ENCODE data around the gene DSCAM. TPM values are rescaled to one million over a fixed set of nuclear protein-coding genes. Genes with fewer than 3 reads are reported as not detected.

The DSCAM gene
- total and polyA plus RNA-seq, 2 experiments from 2014 or later, result not detected

DNA sequence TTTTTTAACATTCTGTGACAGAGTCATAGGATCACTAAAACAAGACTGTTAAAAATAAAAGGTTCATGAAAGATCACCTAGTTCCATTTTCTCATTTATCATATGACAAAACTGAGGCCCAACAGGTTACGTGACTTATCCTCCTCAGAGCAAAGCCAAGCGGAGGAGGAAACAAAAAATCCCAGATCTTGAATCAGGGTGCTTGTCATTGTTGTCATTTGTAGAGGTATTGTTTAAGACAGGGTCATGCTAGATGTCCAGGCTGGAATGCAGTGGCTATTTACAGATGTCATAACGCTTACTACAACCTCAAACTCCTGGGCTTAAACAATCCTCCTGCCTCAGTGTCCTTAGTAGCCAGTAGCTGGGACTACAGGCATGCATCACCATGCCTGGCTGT lies 293.2 kb downstream of the DSCAM start:
- Histone ChIP-seq H3K4me1 (ENCODE audit: insufficient read depth) (no peaks in the 10 kb centered on the region), H3K27me3 (replicated peaks; ENCODE audit: insufficient read depth) (no peaks in the 10 kb centered on the region), H2AFZ (no peak overlapping the region), H3K9me3 (ENCODE audit: low read depth) (no peaks in the 10 kb centered on the region), H3K9ac (no peak overlapping the region), H4K20me1 (ENCODE audit: insufficient read depth) (no peaks in the 10 kb centered on the region), H3K4me2 (ENCODE audit: unreplicated experiment) (no peak overlapping the region), H3K4me3 (no peak overlapping the region), H3F3A (ENCODE audit: insufficient read depth) (no peaks in the 10 kb centered on the region), H3K9me2 (ENCODE audit: insufficient read depth) (no peaks in the 10 kb centered on the region), H3K36me3 (ENCODE audit: low read depth) (no peaks in the 10 kb centered on the region), H3K27ac (no peak overlapping the region), H3K79me2 (ENCODE audit: insufficient read depth) (no peaks in the 10 kb centered on the region)
- 20 to 42% methylated on average over 3 of the region's 3 CpGs for WGBS, 2 experiments (ENCODE audit: low coverage in 1 of 2, low lambda C conversion rate in 2 of 2, missing lambda C conversion rate in 2 of 2)
- in situ Hi-C loops (cut with MboI), result no loop called here
- no peak for DNase-seq
- TF ChIP-seq EZH2phosphoT487 (IDR thresholded peaks at IDR 0.05; ENCODE audit: insufficient read depth, low read depth), result no peak
- no peak for TF ChIP-seq EZH2 (IDR thresholded peaks at IDR 0.05; ENCODE audit: insufficient read depth, poor library complexity, severe bottlenecking)

DNA sequence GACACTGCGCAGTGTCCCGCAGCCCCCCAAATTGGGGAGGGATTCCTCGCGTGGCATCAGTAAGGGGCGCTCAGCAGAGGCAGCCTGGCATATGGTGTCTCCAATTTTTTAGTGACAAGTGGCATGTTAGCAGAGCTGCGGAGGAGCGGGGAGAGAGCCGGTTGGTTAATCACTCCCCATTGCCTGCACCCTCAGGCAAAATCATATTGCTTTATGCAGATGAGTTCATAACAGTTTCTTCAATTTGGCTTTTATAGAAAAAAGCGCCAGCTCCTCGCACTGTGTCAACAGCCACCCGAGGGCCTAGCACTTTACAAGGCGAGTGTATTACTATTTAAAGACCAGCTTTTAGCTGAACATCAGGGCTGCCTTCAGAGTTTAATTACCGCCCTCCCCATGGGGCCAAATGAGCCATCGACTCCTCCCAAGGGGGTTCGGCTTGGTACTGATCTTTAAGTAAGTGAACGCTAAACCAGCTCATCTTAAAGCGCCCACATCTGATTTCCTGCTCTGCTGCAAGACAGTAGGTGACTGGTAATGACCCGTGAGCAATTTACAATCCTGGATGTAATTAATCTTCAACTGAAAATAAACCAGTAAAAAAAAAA lies 298.9 kb downstream of the DSCAM start:
- H3K79me2 ChIP-seq (ENCODE audit: insufficient read depth), result no peaks in the 10 kb centered on the region
- H3K4me2 ChIP-seq (ENCODE audit: unreplicated experiment), result no peak overlapping the region
- no peak overlapping the region for H3K27ac ChIP-seq
- no peak overlapping the region for H3K4me3 ChIP-seq
- H3K4me1 ChIP-seq (ENCODE audit: insufficient read depth), result no peaks in the 10 kb centered on the region
- no peak overlapping the region for H2AFZ ChIP-seq
- no peaks in the 10 kb centered on the region for H4K20me1 ChIP-seq (ENCODE audit: insufficient read depth)
- TF ChIP-seq EZH2 (IDR thresholded peaks at IDR 0.05; ENCODE audit: insufficient read depth, poor library complexity, severe bottlenecking) (no peak), EZH2phosphoT487 (IDR thresholded peaks at IDR 0.05; ENCODE audit: insufficient read depth, low read depth) (no peak)
- no peaks in the 10 kb centered on the region for H3K36me3 ChIP-seq (ENCODE audit: low read depth)
- DNase-seq, result no peak
- no peaks in the 10 kb centered on the region for H3K9me2 ChIP-seq (ENCODE audit: insufficient read depth)
- H3K9me3 ChIP-seq (ENCODE audit: low read depth), result no peaks in the 10 kb centered on the region
- H3K9ac ChIP-seq, result no peak overlapping the region
- H3F3A ChIP-seq (ENCODE audit: insufficient read depth), result no peaks in the 10 kb centered on the region
- in situ Hi-C loops (cut with MboI), result no loop called here
- 40 to 43% methylated on average over 18 of the region's 18 CpGs for WGBS, 2 experiments (ENCODE audit: low coverage in 1 of 2, low lambda C conversion rate in 2 of 2, missing lambda C conversion rate in 2 of 2)
- H3K27me3 ChIP-seq (replicated peaks; ENCODE audit: insufficient read depth), result no peaks in the 10 kb centered on the region

DNA sequence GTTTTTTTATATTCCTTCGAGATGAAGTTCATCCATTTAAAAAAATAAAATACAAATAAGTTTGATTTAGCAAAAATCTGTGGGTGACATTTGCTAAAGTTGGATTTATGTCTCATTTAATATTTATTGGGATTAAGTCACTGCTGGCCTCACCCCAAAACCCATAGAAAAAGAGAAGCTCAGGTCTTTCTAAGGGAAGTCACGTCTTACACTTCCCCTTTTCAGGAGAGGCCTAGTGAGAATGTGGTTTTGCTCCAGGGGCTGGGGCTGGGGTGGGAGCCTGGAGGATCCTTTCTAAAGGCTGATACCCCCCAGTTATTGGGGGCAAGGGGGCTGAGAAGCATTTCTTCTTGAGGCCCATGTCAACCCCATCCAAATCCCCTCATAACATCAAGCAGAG lies 300.3 kb downstream of the DSCAM start:
- Histone ChIP-seq H3K4me3 (no peak overlapping the region), H3K79me2 (ENCODE audit: insufficient read depth) (no peaks in the 10 kb centered on the region), H3K9me2 (ENCODE audit: insufficient read depth) (no peaks in the 10 kb centered on the region), H3K27ac (no peak overlapping the region), H3K4me2 (ENCODE audit: unreplicated experiment) (no peak overlapping the region), H3K4me1 (ENCODE audit: insufficient read depth) (no peaks in the 10 kb centered on the region), H3K27me3 (replicated peaks; ENCODE audit: insufficient read depth) (no peaks in the 10 kb centered on the region), H3K9me3 (ENCODE audit: low read depth) (no peaks in the 10 kb centered on the region), H3F3A (ENCODE audit: insufficient read depth) (no peaks in the 10 kb centered on the region), H3K9ac (no peak overlapping the region), H3K36me3 (ENCODE audit: low read depth) (no peaks in the 10 kb centered on the region), H2AFZ (no peak overlapping the region), H4K20me1 (ENCODE audit: insufficient read depth) (no peaks in the 10 kb centered on the region)
- DNase-seq, result no peak
- WGBS, 2 experiments (ENCODE audit: low coverage in 1 of 2, low lambda C conversion rate in 2 of 2, missing lambda C conversion rate in 2 of 2), result 26 to 44% methylated on average over 2 of the region's 2 CpGs
- in situ Hi-C loops (cut with MboI), result no loop called here
- TF ChIP-seq EZH2phosphoT487 (IDR thresholded peaks at IDR 0.05; ENCODE audit: insufficient read depth, low read depth), result no peak
- TF ChIP-seq EZH2 (IDR thresholded peaks at IDR 0.05; ENCODE audit: insufficient read depth, poor library complexity, severe bottlenecking), result no peak

DNA sequence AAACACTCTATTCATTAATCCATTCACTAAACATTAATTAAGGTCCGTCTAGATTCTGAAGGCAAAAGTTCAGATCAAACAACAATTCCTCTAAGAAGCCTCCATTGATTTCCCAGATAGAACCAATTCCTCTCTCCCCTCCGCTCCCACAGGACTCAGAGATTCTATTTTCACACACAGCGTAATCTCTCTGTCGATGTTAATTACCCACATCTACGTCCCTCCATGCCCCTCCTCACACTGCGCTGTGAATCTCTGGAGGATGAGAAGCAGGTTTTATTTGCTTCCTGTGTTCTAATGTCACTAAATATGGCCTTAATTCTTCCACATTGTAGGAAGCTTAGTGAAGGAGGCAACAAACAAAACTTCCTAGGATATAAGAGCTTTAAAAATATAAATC lies 306.7 kb downstream of the DSCAM start:
- H3K79me2 ChIP-seq (ENCODE audit: insufficient read depth), result no peaks in the 10 kb centered on the region
- no peaks in the 10 kb centered on the region for H3K4me1 ChIP-seq (ENCODE audit: insufficient read depth)
- no peaks in the 10 kb centered on the region for H4K20me1 ChIP-seq (ENCODE audit: insufficient read depth)
- no peaks in the 10 kb centered on the region for H3K36me3 ChIP-seq (ENCODE audit: low read depth)
- H3K9me2 ChIP-seq (ENCODE audit: insufficient read depth), result no peaks in the 10 kb centered on the region
- H3F3A ChIP-seq (ENCODE audit: insufficient read depth), result no peaks in the 10 kb centered on the region
- H2AFZ ChIP-seq, result no peak overlapping the region
- H3K9me3 ChIP-seq (ENCODE audit: low read depth), result no peaks in the 10 kb centered on the region
- WGBS, 2 experiments (ENCODE audit: low coverage in 1 of 2, low lambda C conversion rate in 2 of 2, missing lambda C conversion rate in 2 of 2), result 43 to 47% methylated on average over 6 of the region's 6 CpGs
- no peak overlapping the region for H3K4me2 ChIP-seq (ENCODE audit: unreplicated experiment)
- no peak overlapping the region for H3K27ac ChIP-seq
- no peak overlapping the region for H3K4me3 ChIP-seq
- no peak overlapping the region for H3K9ac ChIP-seq
- no peak for DNase-seq
- TF ChIP-seq EZH2phosphoT487 (IDR thresholded peaks at IDR 0.05; ENCODE audit: insufficient read depth, low read depth), result no peak
- TF ChIP-seq EZH2 (IDR thresholded peaks at IDR 0.05; ENCODE audit: insufficient read depth, poor library complexity, severe bottlenecking), result no peak
- in situ Hi-C loops (cut with MboI), result no loop called here
- no peaks in the 10 kb centered on the region for H3K27me3 ChIP-seq (replicated peaks; ENCODE audit: insufficient read depth)

DNA sequence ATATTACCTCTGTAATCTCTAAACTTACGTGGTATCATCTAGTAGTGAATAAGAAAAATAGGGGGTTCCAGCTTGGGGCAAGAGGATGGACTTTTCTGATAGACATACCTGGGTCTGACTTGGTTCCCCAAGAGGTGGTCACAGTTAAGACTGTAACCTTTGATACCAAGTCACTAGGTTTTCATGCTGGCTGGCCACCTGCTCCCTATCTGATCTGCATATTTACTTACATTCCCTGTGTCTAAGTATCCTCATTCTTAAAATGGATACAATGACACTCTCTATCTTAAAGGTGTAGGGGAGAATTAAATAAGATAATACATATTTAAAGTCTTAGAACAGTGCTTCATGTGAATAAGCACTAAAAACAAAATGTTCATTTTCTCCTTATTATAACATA lies 312.1 kb downstream of the DSCAM start:
- Histone ChIP-seq H3K27me3 (replicated peaks; ENCODE audit: insufficient read depth) (no peaks in the 10 kb centered on the region), H3F3A (ENCODE audit: insufficient read depth) (no peaks in the 10 kb centered on the region)
- WGBS, 2 experiments (ENCODE audit: low coverage in 1 of 2, low lambda C conversion rate in 2 of 2, missing lambda C conversion rate in 2 of 2), result 11 to 18% methylated on average over 1 of the region's 1 CpG

More for the DNA sequence above, 312.1 kb downstream of the DSCAM start:
- Histone ChIP-seq H3K27ac (no peak overlapping the region), H3K4me3 (no peak overlapping the region), H3K9ac (no peak overlapping the region), H3K9me2 (ENCODE audit: insufficient read depth) (no peaks in the 10 kb centered on the region), H3K4me1 (ENCODE audit: insufficient read depth) (no peaks in the 10 kb centered on the region), H3K36me3 (ENCODE audit: low read depth) (no peaks in the 10 kb centered on the region), H3K79me2 (ENCODE audit: insufficient read depth) (no peaks in the 10 kb centered on the region), H4K20me1 (ENCODE audit: insufficient read depth) (no peaks in the 10 kb centered on the region), H2AFZ (no peak overlapping the region), H3K9me3 (ENCODE audit: low read depth) (no peaks in the 10 kb centered on the region), H3K4me2 (ENCODE audit: unreplicated experiment) (no peak overlapping the region)
- no peak for DNase-seq
- in situ Hi-C loops (cut with MboI), result no loop called here
- no peak for TF ChIP-seq EZH2phosphoT487 (IDR thresholded peaks at IDR 0.05; ENCODE audit: insufficient read depth, low read depth)
- no peak for TF ChIP-seq EZH2 (IDR thresholded peaks at IDR 0.05; ENCODE audit: insufficient read depth, poor library complexity, severe bottlenecking)
